GM12891 (cell line): ENCODE results near the gene SRSF12.

Source experiments
- POLR2A ChIP-seq: IDR thresholded peaks from 2 replicates; pipeline ENCODE4 v1.6.1; 2011; ENCODE audit warnings: low read depth, low read length, control low read depth
- POLR2AphosphoS5 ChIP-seq: IDR thresholded peaks from 2 replicates; pipeline ENCODE4 v1.6.1; 2011; ENCODE audit warnings: low read depth, low read length, control low read depth
- TAF1 ChIP-seq: IDR thresholded peaks from 2 replicates; pipeline ENCODE4 v1.6.1; 2011; ENCODE audit warnings: low read depth, low read length, control low read depth

DNA sequence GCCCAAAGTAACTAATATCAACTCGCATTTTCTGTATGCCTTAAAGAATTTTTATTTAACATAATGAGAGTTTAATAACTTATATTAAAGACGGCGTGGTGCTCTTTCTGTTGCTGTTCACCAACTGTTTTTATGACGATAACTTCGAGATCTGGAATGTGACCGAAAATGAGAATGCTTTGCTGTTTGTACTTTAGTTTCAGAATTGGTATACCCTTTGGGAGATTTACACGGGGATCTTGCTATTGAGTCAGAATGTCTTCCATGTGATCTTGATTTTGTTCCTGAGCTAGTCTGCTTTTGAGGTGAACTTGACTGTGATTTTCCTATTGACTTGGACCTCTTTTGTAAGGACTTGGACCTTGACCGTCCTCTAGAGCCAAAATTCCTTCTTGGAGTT is 19.4 kb downstream of the SRSF12 start:
- TF ChIP-seq POLR2AphosphoS5 (no peak), TAF1 (no peak), POLR2A (no peak)
